ENCODE measurements around the gene ANKRD24. TPM values are rescaled to one million over a fixed set of nuclear protein-coding genes. Genes with fewer than 3 reads are reported as not detected.
"Not testable (repeated sequence)": the region's sequence is repeated elsewhere in the genome, so short reads cannot be mapped to it uniquely, and the experiment has no call there.

Gene ANKRD24
- total RNA-seq, 2 donors from 2014 or later: 2.8 to 4.1 TPM

DNA sequence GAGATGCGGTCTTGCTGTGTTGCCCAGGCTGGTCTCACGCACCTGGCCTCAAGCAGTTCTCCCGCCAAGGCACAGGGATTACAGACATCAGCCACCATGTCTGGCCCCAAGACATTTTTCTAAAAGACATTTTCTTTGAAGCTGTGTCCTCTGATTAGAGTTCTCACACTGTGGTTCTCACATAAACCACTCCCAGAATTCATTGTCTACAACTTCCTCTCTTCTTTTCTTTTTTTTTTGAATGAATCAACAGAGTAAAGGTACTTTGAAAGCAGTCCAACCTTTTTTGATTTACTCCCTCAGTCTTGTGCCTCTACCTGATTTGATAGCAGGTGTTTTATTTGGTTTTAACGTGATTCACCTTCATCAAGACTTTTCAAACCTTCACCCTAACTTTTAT lies 82.3 kb downstream of the ANKRD24 start:
- DNase-seq: no peak
- H3K9me3 Mint-ChIP-seq: no peaks in the 10 kb centered on the region
- no peaks in the 10 kb centered on the region for H3K27me3 Mint-ChIP-seq (ENCODE audit: low read depth)
- peak overlapping the region in 1 of 2 donors; percentile 31 for H3K4me3 Mint-ChIP-seq
- H3K4me1 Mint-ChIP-seq (ENCODE audit: low read depth): peaks cover 19% of the 10 kb centered on the region
- ATAC-seq (replicated peaks in 1 of 2): no peak
- peak overlapping the region; percentile 75 for H3K27ac Mint-ChIP-seq
- H3K36me3 Mint-ChIP-seq (ENCODE audit: insufficient read depth in 2 of 2): peaks cover 6 to 30% of the 10 kb centered on the region in 2 donors

DNA sequence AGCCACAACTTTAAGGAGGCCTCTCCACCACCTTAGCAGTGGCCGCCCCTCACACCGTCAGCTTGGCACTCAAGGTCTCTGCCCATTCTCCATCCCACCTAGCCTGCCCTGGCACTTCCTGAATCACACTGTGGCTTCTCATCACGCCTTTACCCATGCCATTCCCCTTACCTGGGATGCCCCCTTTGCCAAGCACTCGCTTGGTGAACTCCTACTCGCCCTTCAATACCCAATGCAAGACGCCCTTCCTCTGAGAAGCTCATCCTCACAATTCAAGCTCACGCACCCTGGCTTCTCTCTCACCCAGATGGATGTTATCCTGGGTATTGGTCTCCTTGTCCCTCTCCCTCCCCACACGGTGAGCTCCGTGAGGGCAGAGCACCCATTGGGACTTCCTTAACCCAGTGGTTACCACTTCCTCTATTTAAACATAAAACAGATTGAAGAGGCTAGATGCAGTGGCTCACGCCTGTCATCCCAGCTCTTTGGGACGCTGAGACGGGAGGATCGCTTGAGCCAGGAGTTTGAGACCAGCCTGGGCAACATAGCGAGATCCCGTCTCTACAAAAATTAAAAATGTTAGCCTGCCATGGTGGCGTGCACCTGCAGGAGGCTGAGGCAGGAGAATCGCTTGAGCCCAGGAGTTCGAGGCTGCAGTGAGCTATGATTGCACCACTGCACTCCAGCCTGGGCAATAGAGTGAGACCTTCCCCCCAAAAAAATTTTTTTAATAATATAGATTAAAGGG lies 83.9 kb downstream of the ANKRD24 start:
- Mint-ChIP-seq H3K36me3 (ENCODE audit: insufficient read depth in 2 of 2) (peaks cover 5 to 25% of the 10 kb centered on the region in 2 donors), H3K27me3 (ENCODE audit: low read depth) (no peaks in the 10 kb centered on the region), H3K27ac (no peak overlapping the region), H3K9me3 (no peaks in the 10 kb centered on the region), H3K4me3 (no peak overlapping the region), H3K4me1 (ENCODE audit: low read depth) (peaks cover 19% of the 10 kb centered on the region)
- ATAC-seq (replicated peaks in 1 of 2) (no peak), DNase-seq (no peak)

DNA sequence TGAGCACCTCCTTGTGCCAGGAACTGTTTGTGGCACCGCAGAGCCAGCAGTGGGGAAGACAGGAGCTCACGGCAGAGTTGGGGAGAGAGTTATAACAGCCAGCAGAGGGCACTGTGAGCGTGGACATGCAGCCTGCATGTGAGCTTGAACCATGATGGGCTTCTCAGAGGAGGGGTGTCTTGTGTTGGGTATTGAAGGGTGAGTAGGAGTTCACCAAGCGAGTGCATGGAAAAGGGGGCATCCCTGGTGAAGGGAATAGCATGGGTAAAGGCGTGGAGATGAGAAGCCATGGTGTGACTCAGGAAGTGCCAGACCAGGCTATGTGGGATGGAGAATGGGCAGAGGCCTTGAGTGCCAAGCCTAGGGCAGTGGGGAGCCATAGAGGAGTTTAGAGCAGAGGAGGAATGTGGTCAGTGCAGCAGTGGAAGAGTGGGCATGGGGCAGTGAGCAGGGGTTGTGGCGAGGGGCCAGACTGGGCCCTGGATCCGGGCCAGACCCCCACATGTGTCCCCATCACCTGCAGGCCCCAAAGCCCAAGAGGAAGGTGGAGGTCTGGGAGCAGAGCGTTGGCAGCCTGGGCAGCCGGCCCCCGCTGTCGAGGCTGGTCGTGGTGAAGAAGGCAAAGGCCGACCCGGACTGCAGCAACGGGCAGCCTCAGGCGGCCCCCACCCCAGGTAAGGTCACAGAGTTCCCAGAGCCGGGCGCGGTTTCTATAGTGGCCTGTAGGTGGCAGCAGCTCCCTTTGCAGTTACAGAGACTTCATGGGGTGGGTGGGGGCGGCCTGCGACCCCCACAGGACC lies 84.8 kb downstream of the ANKRD24 start:
- DNase-seq (peak; percentile 63 to 70), ATAC-seq (replicated peaks in 1 of 2) (peak; percentile 66 to 73)
- no peaks in the 10 kb centered on the region for H3K9me3 Mint-ChIP-seq
- H3K36me3 Mint-ChIP-seq (ENCODE audit: insufficient read depth in 2 of 2): peaks cover 7 to 25% of the 10 kb centered on the region in 2 donors
- no peak overlapping the region for H3K27ac Mint-ChIP-seq
- peaks cover 19% of the 10 kb centered on the region for H3K4me1 Mint-ChIP-seq (ENCODE audit: low read depth)
- no peaks in the 10 kb centered on the region for H3K27me3 Mint-ChIP-seq (ENCODE audit: low read depth)
- H3K4me3 Mint-ChIP-seq: no peak overlapping the region

DNA sequence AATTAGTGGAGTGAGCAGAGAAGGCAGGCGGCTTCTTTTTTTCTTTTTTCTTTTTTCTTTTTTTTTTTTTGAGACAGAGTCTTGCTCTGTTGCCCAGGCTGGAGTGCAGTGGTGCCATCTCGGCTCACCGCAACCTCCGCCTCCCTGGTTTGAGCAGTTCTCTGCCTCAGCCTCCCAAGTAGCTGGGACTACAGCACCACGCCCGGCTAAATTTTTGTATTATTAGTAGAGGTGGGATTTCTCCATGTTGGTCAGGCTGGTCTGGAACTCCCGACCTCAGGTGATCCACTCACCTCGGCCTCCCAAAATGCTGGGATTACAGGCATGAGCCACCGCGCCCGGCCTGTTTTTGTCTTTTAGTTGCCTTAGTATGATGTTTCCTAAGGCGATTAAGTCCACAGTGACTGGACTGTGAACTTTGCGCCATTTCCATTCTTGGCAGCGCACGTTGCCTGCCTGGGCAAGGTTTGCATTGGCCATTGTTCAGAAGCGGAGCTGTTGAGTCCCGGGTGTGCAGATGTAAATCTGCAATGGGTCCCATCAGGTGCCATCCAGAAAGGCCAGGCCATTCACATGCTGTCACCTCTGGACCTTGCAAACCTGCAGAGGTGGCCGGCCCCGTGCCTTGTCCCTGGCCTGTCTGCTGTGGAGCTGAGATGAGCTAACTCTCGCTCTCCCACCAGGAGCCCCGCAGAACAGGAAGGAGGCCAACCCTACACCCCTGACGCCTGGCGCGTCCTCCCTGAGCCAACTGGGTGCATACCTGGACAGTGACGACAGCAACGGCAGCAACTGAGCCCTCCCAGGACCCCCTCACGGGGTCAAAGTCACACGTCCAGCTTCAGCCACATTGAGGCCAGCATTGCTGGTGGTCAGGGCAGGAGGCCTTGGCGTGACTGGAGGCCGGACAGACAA lies 85.7 kb downstream of the ANKRD24 start:
- Mint-ChIP-seq H3K36me3 (ENCODE audit: insufficient read depth in 2 of 2) (peaks cover 7 to 25% of the 10 kb centered on the region in 2 donors), H3K9me3 (no peaks in the 10 kb centered on the region), H3K27ac (no peak overlapping the region), H3K4me3 (no peak overlapping the region), H3K4me1 (ENCODE audit: low read depth) (peaks cover 18% of the 10 kb centered on the region), H3K27me3 (ENCODE audit: low read depth) (no peaks in the 10 kb centered on the region)
- ATAC-seq (replicated peaks in 1 of 2) (no peak), DNase-seq (no peak)

DNA sequence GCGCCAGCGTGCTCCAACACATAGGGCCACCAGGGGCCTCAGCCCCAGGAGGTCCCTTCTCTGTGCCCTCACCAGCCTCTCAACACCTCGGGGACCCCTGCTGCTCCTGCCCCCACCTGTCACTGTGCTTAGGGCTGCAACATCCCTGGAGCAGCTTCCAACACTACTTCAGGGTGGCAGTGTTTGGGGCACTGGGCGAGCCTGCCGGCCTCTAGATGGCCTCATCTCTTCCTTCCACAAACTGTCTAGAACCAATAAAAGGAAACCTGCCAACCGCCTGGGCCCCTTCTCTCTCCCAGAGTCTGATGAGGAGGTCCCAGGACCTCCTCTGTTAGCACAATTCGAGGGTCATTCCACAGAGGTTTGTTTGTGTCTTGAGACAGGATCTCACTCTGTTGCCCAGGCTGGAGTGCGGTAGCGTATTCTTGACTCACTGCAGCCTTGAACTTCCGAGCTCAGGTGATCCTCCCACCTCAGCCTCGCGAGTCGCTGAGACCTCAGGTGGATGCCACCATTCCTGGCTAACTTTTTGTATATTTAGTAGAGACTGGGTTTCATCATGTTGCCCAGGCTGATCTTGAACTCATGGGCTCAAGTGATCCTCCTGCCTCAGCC lies 86.4 kb downstream of the ANKRD24 start:
- Mint-ChIP-seq H3K27me3 (ENCODE audit: low read depth) (no peaks in the 10 kb centered on the region), H3K9me3 (no peaks in the 10 kb centered on the region), H3K36me3 (ENCODE audit: insufficient read depth in 2 of 2) (peaks cover 7 to 25% of the 10 kb centered on the region in 2 donors), H3K4me3 (no peak overlapping the region), H3K4me1 (ENCODE audit: low read depth) (peaks cover 11% of the 10 kb centered on the region), H3K27ac (no peak overlapping the region)
- no peak for DNase-seq
- no peak for ATAC-seq (replicated peaks in 1 of 2)

DNA sequence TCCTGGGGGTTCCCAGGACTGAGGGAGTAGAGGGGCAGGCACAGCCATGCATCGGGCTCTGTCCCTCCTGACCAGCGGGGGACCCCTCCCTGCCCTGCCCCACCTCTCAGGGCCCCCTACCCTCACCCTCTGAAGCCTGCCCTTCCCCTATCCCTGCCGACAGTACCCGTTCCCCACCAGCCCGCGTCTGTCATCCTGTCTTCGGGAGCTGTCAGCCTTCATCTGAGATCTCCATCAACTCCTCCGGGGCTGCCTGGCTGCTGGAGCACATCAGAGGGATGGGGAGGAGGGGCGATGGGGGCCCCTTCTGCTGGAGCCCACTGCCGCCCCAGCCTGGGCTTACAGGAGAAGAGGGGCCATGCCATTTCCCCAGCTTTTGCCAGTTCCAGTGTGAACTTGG lies 90.4 kb downstream of the ANKRD24 start:
- Mint-ChIP-seq H3K4me1 (ENCODE audit: low read depth) (no peaks in the 10 kb centered on the region), H3K9me3 (no peaks in the 10 kb centered on the region), H3K4me3 (no peak overlapping the region), H3K27ac (no peak overlapping the region), H3K36me3 (ENCODE audit: insufficient read depth in 2 of 2) (peaks cover 2 to 7% of the 10 kb centered on the region in 2 donors), H3K27me3 (ENCODE audit: low read depth) (no peaks in the 10 kb centered on the region)
- DNase-seq (no peak), ATAC-seq (replicated peaks in 1 of 2) (no peak)

DNA sequence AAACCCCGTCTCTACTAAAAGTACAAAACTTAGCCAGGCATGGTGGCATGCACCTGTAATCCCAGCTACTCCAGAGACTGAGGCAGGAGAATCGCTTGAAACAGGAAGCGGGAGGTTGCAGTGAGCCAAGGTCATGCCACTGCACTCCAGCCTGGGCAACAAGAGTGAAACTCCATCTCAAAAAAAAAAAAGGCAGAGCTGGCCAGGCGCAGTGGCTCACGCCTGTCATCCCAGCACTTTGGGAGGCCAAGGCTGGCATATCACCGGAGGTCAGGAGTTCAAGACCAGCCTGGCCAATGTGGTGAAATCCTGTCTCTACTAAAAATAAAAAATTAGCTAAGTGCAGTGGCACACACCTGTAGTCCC lies 91.8 kb downstream of the ANKRD24 start:
- not testable (repeated sequence) for H3K27me3 Mint-ChIP-seq (ENCODE audit: low read depth); H3K9me3 Mint-ChIP-seq; ATAC-seq (replicated peaks in 1 of 2); DNase-seq; H3K36me3 Mint-ChIP-seq (ENCODE audit: insufficient read depth in 2 of 2); H3K4me1 Mint-ChIP-seq (ENCODE audit: low read depth); H3K4me3 Mint-ChIP-seq; H3K27ac Mint-ChIP-seq

Other genes starting within 250 kb of the ANKRD24 start
- not detected for gene NMRK2, start 249.6 kb upstream of the ANKRD24 start, total RNA-seq
- gene DAPK3, start 211.6 kb upstream of the ANKRD24 start, total RNA-seq: 10 to 100 TPM; 33.8 to 45.9 TPM
- gene EEF2, start 197.2 kb upstream of the ANKRD24 start, total RNA-seq: 1,000 to 10,000 TPM; 3,876 to 4,058 TPM
- gene PIAS4, start 175.0 kb upstream of the ANKRD24 start, total RNA-seq: 10 to 100 TPM; 33.4 TPM
- 10 to 100 TPM; 29.9 to 39.6 TPM for gene ZBTB7A, start 115.8 kb upstream of the ANKRD24 start, total RNA-seq
- gene MAP2K2, start 58.6 kb upstream of the ANKRD24 start, total RNA-seq: 100 to 1,000 TPM; 144 to 157 TPM
- gene CREB3L3, start 29.1 kb upstream of the ANKRD24 start, total RNA-seq: under 1 TPM in 1 of 2 donors, not detected in 1; 0.10 TPM
- 10 to 100 TPM; 44.1 to 45.9 TPM for gene SIRT6, start 126 bp upstream of the ANKRD24 start, total RNA-seq
- gene EBI3, start 46.8 kb downstream of the ANKRD24 start, total RNA-seq: 10 to 100 TPM; 21.8 to 29.9 TPM
- gene YJU2, start 64.4 kb downstream of the ANKRD24 start, total RNA-seq: 10 to 100 TPM; 27.3 to 32.7 TPM
- not detected for gene SHD, start 96.6 kb downstream of the ANKRD24 start, total RNA-seq
- 10 to 100 TPM; 19.8 to 29.1 TPM for gene TMIGD2, start 119.7 kb downstream of the ANKRD24 start, total RNA-seq
- 10 to 100 TPM; 17.1 to 22.8 TPM for gene FSD1, start 121.9 kb downstream of the ANKRD24 start, total RNA-seq
- gene STAP2, start 156.1 kb downstream of the ANKRD24 start, total RNA-seq: 10 to 100 TPM in 1 of 2 donors, 1 to 10 TPM in 1; 8.3 to 10.0 TPM
- gene MPND, start 160.9 kb downstream of the ANKRD24 start, total RNA-seq: 10 to 100 TPM in 1 of 2 donors, 1 to 10 TPM in 1; 9.7 to 10.3 TPM
- 10 to 100 TPM; 40.6 TPM for gene SH3GL1, start 217.9 kb downstream of the ANKRD24 start, total RNA-seq
- gene CHAF1A, start 220.0 kb downstream of the ANKRD24 start, total RNA-seq: 10 to 100 TPM; 74.0 to 79.7 TPM

All from activated T-cell treated with anti-CD3 and anti-CD28 coated beads, Interleukin-2, amount 50 U/mL, for 72 hours (primary cell).